Measurements from ENCODE around the gene LGMN.

Gene LGMN

GRCh38 chr14:92724516-92725340 lies 23.7 kb downstream of the LGMN start:
- DNase-seq, result no peak

DNA sequence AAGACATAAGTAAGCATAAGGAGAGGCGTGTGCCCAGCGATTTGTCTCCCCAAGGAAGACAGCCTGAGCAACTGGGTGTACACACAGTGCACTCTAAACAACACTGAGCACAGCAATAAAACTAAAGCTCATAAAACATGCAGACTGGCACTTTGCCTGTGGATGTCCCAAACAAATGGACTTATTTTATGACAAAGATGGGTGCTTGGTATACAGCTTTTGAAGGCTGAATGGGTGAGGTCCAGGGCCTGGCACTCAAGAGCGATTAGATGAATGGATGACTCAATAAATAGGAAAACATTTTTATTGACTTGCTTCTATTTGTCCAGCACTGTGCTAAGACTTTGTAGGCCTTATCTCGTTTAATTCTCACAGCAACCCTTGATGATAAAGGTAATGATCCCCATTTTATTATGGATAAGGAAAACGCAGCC lies 28.5 kb downstream of the LGMN start:
- no peak for DNase-seq

DNA sequence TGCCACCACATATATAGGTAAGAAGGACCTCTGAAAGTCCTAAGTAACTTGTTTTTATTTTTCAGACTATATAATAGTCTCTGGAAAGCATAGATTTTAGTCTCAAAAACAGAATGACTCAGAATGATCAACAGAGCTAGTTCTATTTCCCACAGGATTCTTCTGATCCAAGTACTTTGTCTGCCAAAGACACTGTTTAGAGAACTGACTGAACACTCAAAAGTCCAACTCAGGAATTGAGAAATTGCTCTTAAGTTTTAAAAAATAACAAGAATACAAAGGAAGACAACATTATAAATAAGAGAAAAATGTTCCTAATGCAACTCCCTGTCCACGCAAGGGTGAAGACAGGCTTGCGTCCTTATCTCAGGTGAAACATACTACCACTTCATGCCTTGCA lies 29.0 kb downstream of the LGMN start:
- no peak for DNase-seq

- no peak for DNase-seq
Observed at GRCh38 chr14:92718664-92719063, 29.8 kb downstream of the LGMN start.

DNA sequence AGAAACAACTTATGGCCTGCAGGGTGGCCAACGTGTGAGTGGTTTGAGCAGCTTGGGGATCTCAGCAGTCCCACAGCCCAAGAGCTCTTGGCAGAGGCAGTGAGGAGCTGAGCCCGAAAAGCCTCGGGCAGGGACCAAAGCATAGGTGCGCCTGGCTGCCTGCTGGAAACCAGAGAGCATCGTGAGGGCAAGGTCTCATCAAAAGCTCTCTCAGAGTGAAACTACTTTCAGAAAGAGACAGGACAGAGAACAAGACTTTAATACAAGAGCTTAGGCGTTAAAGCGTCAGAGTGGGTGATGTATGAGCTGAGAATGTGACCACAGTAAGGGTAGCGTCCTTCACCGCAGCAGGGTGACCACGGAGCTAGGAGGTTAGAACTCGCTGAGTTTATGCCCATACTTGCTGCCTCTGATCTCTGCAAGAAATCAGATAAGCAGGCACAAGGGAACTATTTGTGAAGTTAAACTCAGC lies 30.8 kb downstream of the LGMN start:
- DNase-seq, result no peak

GRCh38 chr14:92716131-92716530 lies 32.3 kb downstream of the LGMN start:
- DNase-seq, result no peak

GRCh38 chr14:92714739-92715307 lies 33.6 kb downstream of the LGMN start:
- peak; percentile 17 for DNase-seq

- no peak for DNase-seq
Observed at GRCh38 chr14:92712654-92713051, 35.8 kb downstream of the LGMN start.

DNA sequence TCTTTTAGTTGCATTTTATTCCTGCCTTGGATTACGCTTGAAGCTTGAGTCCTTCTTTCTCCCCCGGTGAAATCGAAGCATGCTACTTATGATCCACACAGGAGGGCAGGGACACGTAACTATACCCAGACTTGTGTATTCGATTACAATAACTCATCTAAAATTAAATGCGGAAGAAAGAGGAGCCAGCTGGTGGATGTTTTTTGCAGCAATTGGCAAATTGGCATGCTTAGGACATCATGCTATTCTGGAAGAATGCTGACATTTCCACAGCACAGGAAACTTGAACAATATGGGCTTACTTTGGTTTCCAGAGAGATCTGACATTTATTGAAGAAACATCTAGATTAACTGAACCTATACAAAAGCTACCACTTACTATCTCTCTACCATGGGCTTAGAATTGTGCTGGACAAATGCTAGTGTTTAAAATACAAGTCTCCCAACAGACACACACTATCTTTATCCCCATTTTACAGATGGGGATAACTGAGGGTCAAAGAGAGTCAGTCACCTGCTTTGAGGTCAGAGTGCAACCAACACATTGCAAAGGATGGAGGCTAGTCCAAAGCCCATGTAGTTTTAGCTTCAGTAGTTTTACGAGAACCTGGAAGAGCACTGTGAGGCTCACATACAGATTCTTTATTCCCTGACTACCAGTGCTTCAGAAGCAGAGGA lies 36.3 kb downstream of the LGMN start:
- DNase-seq, result no peak

- no peak for DNase-seq
Observed at GRCh38 chr14:92710001-92710341, 38.5 kb downstream of the LGMN start.

DNA sequence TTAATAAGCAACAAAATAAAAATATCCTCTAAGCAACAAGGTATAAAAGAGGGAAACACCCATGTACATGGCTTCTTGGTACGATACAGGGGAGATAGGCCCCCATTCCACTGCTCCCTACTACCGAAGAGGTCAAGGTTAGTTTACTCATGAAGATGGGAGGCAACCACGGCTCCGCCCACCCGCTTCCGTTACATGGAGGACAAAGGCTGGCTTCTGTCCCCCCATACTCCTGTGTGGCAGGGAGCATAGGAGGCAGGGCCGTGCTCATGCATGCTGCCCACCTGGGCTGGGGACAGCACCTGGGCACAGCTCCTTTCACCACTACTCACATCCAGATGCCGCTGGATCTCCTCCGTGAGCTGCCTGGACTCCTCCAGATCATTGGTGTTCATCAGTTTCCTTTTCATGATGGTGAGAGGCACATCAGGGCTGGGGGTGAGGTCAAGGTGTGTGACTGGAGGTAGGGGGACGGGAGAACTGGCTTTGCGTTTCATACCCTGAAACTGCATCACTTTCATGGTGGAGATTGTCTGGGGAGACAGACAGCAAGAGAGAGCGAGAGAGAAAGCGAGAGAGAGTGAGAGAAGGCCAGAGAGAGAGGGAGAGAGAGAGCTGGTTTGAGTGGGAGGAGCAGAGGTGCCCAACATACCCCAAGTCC lies 39.0 kb downstream of the LGMN start:
- DNase-seq, result no peak

DNA sequence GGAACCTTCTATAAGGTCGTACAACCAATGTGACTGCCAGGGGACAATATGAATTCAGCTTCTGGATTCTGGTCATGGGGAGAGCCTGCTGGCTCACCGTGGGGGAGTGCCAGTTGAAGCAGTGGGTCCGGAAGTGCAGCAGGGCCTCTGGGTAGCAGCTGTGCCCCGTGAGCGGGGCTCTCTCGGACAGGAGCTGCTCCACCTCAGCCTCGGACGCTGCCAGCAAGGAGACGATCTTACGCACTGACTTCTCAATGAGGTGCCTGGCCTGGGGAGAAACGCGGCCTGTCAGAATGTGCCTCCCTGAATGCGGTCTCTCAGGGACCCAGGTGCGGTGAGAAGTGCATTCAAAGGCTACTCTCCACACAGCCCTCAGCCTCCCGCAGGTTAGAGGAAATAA lies 42.0 kb downstream of the LGMN start:
- DNase-seq, result no peak

DNA sequence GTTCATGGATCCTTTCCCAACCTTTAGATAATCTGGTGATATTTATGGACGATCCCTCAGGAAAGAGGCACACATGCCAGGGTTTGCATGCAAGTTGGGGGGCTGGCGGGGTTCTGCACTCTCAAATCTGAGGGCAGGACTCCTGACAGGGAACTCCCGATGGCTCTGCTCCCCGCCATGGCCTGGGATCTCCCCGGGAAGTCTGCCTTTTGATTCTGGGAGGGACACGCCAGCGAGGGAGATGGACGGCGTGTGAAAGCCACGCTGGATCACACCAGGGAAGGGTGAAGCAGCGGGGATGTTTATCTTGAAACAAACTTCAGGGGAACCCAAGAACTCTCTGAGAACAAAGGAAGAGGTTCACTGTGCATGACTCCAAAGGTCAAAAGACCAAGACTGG lies 43.6 kb downstream of the LGMN start:
- DNase-seq, result no peak

GRCh38 chr14:92704036-92704804 lies 44.2 kb downstream of the LGMN start:
- DNase-seq, result no peak

DNA sequence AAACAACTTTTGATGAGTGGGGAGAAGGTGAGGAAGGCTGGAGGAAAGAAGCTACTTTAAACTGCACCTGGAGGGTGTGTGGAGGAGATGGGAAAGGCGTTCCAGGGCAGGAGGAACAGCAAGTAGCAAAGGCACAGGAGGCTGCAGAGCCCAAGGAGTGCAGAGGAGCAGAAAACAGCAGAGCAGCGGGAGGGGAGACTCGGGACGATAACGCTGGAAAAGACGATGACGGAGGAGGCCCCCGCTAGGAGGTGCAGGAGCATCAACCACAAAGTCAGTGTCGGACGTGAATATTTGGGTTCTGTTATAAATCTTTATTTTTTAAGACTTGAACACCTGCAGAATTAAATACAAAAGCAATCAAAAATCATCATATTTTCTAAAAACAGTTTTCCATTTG lies 44.9 kb downstream of the LGMN start:
- no peak for DNase-seq

- no peak for DNase-seq
Observed at GRCh38 chr14:92702441-92702918, 45.9 kb downstream of the LGMN start.

DNA sequence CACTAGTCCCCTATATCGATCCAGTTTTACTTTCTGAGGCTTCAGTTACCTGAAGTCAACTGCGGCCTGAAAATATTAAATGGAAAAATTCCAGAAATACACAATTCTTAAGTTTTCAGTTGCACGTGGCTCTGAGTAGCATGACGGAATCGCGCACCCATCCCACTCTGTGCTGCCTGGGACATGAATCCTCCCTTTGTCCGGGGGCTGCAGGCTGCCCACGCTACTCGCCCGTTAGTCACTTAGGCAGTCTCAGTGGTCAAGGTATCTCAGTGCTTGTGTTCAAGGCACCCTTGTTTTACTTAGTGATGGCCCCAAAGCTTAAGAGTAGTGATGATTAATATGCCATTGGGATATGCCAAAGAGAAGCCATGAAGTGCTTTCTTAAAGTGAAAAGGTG lies 46.6 kb downstream of the LGMN start:
- no peak for DNase-seq

DNA sequence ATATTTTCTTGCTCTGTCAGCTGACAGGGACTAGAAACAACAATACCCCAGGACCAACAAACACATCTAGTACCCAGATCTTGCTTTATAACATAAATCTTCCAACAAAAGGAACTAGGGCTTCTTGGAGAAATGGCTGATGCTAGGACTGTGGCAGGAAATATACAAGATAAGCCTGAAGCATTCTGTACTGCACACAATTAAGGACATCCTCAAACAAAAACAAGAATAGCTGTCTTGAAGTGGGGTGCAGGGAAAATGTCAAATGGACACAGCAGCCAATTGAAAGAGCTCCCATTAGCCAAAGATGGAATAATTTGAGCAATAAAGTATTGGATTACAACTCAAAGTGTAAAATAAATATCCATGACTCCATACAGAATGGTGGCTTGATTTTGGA lies 50.0 kb downstream of the LGMN start:
- DNase-seq, result no peak

- DNase-seq, result no peak
Observed at GRCh38 chr14:92696366-92696765, 52.1 kb downstream of the LGMN start.

GRCh38 chr14:92695562-92695961 lies 52.9 kb downstream of the LGMN start:
- DNase-seq, result no peak

DNA sequence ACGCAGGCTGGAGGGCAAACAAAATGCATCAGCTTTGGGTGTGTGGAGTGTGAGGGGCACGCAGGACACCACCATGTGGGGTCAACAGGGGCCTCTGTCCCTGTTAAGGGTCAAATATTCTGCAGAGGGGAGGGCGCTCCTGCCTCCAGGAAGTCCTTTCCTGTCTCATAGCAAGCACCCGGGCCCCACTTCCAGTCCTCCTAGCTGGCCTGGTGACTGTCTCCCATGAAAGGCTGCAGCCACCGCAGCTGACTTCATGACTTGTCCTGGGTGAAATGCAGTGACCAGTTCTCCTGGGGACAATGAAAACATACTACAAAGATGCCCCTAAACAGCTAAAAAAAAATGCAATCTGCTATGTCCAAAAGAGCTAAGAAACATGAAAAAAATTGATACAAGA lies 53.6 kb downstream of the LGMN start:
- no peak for DNase-seq

- DNase-seq, result no peak
Observed at GRCh38 chr14:92693998-92694795, 54.2 kb downstream of the LGMN start.

All from NCI-H2171 treated with DMSO at 0.1 percent for 48 hours (cell line).